MM.1S (cell line): Measurements from ENCODE around the gene BBX.

Experiments
- CTCF ChIP-seq: fragments of 300-600 bp; sonication (generic); IDR thresholded peaks from 2 replicates; pipeline ENCODE4 v1.5.1; 2016; ENCODE audit warnings: antibody characterized with exemption, low read length, mixed read lengths
- EZH2 ChIP-seq: fragments of 300-600 bp; sonication (generic); optimal IDR thresholded peaks from 2 replicates; pipeline ENCODE3; 2017; ENCODE audit warnings: low read depth, mild to moderate bottlenecking, antibody characterized with exemption, low read length, mixed read lengths
- EZH2phosphoT487 ChIP-seq: fragments of 300-600 bp; sonication (generic); IDR thresholded peaks from 2 replicates; pipeline ENCODE4 v1.6.1; 2018; ENCODE audit warnings: antibody characterized with exemption, low read length

- TF ChIP-seq EZH2, result no peak
- TF ChIP-seq CTCF, result no peak
- no peak for TF ChIP-seq EZH2phosphoT487
These were observed 295.3 kb downstream of the BBX start for GRCh38 chr3:107818025-107818424.
